GM15510 (cell line): Measurements from ENCODE around the gene PAM.

Experiments
- POLR2A ChIP-seq: IDR thresholded peaks from 3 replicates; pipeline ENCODE4 v1.6.1; 2011; ENCODE audit warnings: borderline replicate concordance; ENCODE audit not compliant: insufficient read length; ENCODE audit errors: extremely low read depth

PAM gene

DNA sequence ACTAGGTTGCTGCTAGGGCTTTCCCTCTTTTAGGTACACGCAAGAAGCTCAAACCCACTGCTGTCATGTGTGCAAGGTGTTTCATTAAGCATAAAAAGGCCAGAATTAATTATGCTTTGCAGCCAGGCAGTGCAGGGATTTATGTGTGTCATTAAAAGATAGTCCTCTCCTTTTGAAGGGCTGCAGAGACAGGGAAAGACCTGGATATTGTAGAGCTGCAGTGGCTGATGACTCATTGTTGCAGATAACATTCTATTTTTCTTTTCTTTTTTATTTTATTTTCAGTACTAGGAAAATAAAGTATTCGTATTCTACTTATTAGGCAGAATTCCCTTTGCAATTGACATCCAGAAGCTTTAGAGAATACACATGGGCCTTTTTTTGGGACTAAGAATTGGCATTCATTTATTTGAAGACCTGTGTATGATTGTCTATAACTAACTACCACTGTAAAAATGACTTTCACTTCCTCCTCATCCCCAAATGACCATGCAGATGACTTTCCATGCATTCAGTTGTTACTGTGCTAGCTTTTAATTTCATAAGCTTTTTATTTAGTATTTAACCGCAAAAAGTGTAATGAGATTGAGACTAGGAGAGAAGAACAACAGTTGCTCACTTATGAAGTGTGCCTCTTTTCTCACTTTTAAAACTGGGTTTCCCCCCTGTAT is 113.0 kb downstream of the PAM start:
- no peak for TF ChIP-seq POLR2A

DNA sequence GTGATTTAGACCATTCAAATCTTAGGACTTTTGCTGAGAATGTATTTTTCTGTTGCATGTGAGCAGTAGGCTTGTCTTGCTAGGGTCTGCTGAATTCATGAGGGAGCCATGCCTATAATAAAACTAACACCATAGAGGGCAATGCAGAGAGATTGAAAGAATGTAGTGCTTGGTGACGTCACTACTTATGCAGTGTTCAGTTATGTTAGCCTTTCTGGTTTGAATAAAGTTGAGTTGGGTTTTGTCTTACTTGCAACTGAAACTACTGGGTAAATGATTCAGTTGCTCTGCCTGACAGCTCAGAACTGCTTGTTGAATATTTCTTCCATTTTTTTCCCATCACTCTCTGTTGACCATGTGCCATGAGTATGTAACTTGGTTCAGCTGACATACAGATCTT is 114.1 kb downstream of the PAM start:
- TF ChIP-seq POLR2A = no peak

DNA sequence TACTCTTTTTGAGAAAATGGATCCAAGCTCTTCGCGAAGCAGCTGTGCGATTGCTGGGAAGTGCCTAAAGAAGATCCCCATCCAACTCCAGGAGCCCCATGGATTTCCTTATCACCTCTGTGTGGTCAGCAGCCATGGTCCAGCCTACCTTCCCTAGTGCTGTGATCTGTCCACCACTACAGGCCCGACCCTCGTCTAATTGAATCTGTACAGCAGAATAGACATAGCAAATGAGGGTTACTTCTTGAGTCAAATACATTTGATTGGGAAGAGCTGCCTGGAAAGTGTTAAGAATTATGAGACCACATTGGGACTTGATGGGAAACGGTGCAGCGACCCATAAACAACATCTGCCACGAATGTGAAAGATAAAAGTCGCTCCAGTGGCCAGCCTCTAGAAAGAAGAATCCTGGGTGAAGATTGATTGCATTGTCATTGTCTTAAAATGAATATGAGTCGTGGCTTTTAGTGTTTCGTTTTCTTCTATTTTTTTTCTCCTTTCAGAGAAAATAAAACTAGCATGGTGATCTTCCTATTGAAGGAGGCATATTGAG is 118.4 kb downstream of the PAM start:
- no peak for TF ChIP-seq POLR2A

- no peak for TF ChIP-seq POLR2A
Measured at GRCh38 chr5:102874054-102874453, 118.9 kb downstream of the PAM start.

- no peak for TF ChIP-seq POLR2A
Measured at GRCh38 chr5:102875721-102876123, 120.6 kb downstream of the PAM start.

DNA sequence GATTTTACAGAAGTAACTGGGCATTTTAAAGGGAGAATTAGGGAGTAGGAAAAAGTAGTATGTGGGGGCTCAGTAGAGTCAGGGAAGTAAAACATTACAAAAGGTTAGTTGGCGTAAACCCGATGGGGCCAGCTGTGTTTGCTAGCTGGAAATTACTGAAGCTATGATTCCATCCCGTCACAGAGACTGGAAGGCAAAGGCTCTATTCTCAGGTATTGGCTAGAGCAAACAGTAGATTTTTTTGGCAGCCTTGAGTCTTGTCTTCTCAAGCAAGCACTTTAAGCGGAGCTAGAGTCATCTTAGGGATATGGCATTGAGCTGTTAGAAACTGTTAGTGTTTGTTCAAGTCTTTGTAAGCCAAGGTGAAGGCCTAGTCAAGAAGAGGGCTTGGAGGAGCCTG is 121.5 kb downstream of the PAM start:
- no peak for TF ChIP-seq POLR2A

- TF ChIP-seq POLR2A = no peak
Measured at GRCh38 chr5:102879741-102880140, 124.6 kb downstream of the PAM start.

DNA sequence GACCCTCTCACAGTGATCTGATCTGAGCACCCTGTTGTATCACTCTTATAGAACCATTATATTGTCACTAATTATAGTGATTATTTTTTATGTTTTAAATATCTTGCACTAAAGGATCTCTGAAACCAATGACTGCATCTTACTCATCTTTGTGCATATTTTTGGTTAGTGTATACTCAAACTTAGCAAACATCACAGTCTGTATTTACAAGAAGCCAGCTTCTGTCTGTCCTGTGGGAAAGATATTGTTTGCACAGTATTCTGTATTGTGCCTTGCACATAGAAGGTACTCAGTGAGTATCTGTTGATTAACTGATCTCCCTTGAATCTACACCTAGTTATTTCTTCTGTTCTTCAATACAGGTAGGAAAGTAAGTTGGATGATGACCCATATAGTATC is 131.5 kb downstream of the PAM start:
- TF ChIP-seq POLR2A = no peak

GRCh38 chr5:102888483-102888882 is 133.4 kb downstream of the PAM start:
- no peak for TF ChIP-seq POLR2A

DNA sequence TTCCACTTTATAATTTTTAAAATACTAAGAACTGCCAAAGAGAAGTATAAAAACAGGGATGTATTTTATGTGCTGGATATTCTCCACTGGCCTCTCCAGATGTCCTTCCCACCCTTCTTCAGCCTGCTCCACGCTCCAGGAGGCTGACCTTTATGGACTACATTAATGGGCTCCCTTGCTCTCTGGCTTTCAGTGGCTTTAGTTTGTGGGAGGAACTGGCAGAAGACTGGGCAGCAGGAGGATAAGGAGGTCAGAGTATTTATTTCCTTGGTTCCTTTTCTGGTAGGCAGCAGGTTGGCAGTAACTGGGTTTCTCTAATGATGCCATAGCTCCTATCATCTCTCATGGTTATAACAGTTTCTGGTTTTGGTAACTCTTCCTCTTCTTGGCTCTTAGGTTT is 133.9 kb downstream of the PAM start:
- no peak for TF ChIP-seq POLR2A

GRCh38 chr5:102890133-102890532 is 135.0 kb downstream of the PAM start:
- no peak for TF ChIP-seq POLR2A

- TF ChIP-seq POLR2A = no peak
Measured at GRCh38 chr5:102891175-102891574, 136.1 kb downstream of the PAM start.

GRCh38 chr5:102893942-102894341 is 138.8 kb downstream of the PAM start:
- TF ChIP-seq POLR2A = no peak

DNA sequence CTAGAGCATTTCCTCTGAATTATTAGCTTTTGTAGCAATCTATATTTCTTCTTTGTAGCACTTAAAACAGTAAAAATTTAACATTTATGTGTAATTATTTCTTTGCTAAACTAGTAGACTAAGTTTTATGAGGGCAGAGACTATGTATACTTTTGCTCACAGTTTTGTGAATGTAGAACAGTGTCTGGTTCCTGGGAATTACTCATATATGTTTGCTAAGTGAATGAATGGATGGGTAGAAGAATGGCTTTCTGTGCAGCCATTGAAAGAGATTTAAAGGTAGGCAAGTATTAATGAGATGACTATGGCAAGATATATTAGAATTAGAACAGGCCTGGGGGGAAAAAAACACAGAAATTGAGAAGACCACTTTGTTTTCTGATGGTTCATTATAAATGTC is 140.1 kb downstream of the PAM start:
- no peak for TF ChIP-seq POLR2A

DNA sequence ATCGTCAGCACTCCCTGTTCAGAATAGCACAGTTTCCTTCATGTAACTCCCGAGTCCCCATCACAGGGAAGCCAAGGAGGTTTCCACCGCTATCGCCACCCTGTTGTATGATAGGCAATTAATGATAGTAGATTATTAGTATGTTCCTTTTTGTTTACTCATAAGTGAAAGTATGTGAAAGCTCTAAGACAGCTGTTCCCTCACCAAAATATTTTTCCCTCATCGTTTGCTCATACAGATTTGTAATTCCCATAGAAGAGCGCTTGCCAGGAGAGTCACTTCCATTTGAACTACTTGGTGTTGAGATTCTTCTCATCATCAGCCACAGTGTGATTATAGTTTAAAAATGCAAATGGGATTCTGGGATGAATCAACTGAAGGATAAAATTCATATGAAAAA is 140.9 kb downstream of the PAM start:
- TF ChIP-seq POLR2A = no peak

DNA sequence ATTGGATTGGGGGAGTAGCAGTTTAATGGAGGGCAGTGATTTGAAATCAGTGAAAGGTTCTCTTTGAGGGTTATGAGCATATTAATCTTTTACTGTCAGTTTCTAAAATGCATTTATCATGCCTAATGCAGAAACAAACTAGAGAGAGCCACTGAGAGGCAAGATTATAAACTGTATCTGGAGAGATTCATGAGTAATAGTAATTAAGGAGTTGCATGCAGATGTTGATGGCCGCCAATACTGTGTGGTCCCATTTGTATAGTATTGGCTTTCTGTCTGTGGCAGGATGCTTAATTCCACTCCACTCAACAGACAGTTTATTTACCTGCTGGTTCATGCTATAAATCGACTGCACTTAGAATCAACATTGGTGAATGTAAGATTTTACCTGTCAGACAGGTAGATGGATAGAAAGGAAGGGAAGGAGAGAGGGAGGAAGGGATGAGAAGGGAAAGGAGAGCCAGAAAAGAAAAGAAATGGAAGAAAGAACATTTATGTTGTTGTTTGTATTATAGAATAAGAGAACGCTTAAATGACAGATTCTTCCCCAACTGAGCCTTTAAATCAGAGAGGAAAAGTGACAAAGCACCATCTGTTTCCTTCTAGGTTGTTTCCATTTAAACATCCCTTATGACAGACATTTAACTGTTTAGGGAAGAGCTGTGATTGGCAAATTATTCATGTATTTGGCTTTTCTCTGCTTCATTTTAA is 146.5 kb downstream of the PAM start:
- no peak for TF ChIP-seq POLR2A
